B cell (primary cell): ENCODE data around the gene FRMPD2. TPM values are rescaled to one million over a fixed set of nuclear protein-coding genes. Genes with fewer than 3 reads are reported as not detected.
"Not testable (repeated sequence)": the region's sequence is repeated elsewhere in the genome, so short reads cannot be mapped to it uniquely, and the experiment has no call there.

Experiments
- ATAC-seq: fragments of 200-7000 bp; cut with Tn5 transposase; one replicate; pipeline ENCODE4 v1.10.0; 2021; ENCODE audit warnings: low read depth, mild to moderate bottlenecking, moderate number of reproducible peaks, moderate library complexity
- CTCF ChIA-PET: fragments of 350-600 bp; sonication (Branson Sonifier 250); formaldehyde crosslinking; loops from one replicate; lab custom pipeline; 2021; ENCODE audit warnings: antibody characterized with exemption, inconsistent platforms; lab: Charles Lee
- POLR2A ChIA-PET: fragments of 350-600 bp; sonication (Branson Sonifier 250); formaldehyde crosslinking; loops from one replicate; lab custom pipeline; 2021; ENCODE audit warnings: antibody characterized with exemption; lab: Charles Lee
- DNase-seq: peaks from one replicate; pipeline ENCODE4 v3.0.0; 2013
- H2AFZ ChIP-seq: 2 replicates; pipeline ENCODE4 v1.6.1; 2012; ENCODE audit warnings: mild to moderate bottlenecking, low read depth, low read length; ENCODE audit not compliant: insufficient read depth, poor library complexity, severe bottlenecking
- H3K27ac ChIP-seq, 2 donors: 1 replicate in 1 of 2; 2 replicates in 1 of 2; pipeline ENCODE4 v1.5.1; 2012 to 2013; ENCODE audit warnings: low read length in 2 of 2, mild to moderate bottlenecking in 2 of 2, moderate library complexity in 1 of 2
- H3K27me3 ChIP-seq, 4 experiments: fragments of 200-600 bp in 1 of 4; sonication (generic) in 1 of 4; replicated peaks in 1 of 4; 1 replicate in 2 of 4; 2 replicates in 2 of 4; pipeline versions ENCODE4 v1.6.1 to v1.7.0; 2013 to 2016; ENCODE audit warnings: low read length in 3 of 4, mild to moderate bottlenecking in 2 of 4, mixed read lengths in 1 of 4, moderate library complexity in 1 of 4; ENCODE audit not compliant: insufficient read depth in 4 of 4, control insufficient read depth in 3 of 4; ENCODE audit errors: control extremely low read depth in 1 of 4
- H3K36me3 ChIP-seq, 2 experiments: replicated peaks in 1 of 2; 1 replicate in 1 of 2; 2 replicates in 1 of 2; pipeline versions ENCODE4 v1.6.1 to v1.7.1; 2013; ENCODE audit warnings: low read length in 1 of 2; ENCODE audit not compliant: insufficient read depth in 2 of 2, control insufficient read depth in 1 of 2; ENCODE audit errors: control extremely low read depth in 1 of 2, extremely low read depth in 1 of 2
- H3K4me1 ChIP-seq, 2 donors: fragments of 200-600 bp in 1 of 2; sonication (generic) in 1 of 2; 1 replicate in 1 of 2; 2 replicates in 1 of 2; pipeline versions ENCODE4 v1.5.1 to v1.6.1; 2013 to 2017; ENCODE audit warnings: low read length in 2 of 2; ENCODE audit not compliant: control insufficient read depth in 2 of 2, insufficient read depth in 2 of 2
- H3K4me2 ChIP-seq: replicated peaks from 2 replicates; pipeline ENCODE3; 2012; ENCODE audit warnings: mild to moderate bottlenecking, low read depth, low read length; ENCODE audit not compliant: poor library complexity, severe bottlenecking
- H3K4me3 ChIP-seq, 5 experiments: fragments of 200-600 bp in 1 of 5; sonication (generic) in 1 of 5; 1 replicate in 3 of 5; 2 replicates in 2 of 5; pipeline versions ENCODE4 v1.5.1 to v1.7.0; 2011 to 2016; ENCODE audit warnings: low read length in 4 of 5, mild to moderate bottlenecking in 4 of 5, low read depth in 2 of 5, control low read depth in 1 of 5, moderate library complexity in 1 of 5; ENCODE audit not compliant: insufficient read depth in 1 of 5; ENCODE audit errors: control extremely low read depth in 1 of 5, extremely low read depth in 1 of 5
- H3K79me2 ChIP-seq: fragments of 200-600 bp; sonication (generic); one replicate; pipeline ENCODE4 v1.6.0; 2016; ENCODE audit warnings: low read length; ENCODE audit not compliant: control insufficient read depth, insufficient read depth
- H3K9ac ChIP-seq: fragments of 200-600 bp; sonication (generic); 2 replicates; pipeline ENCODE4 v1.6.1; 2017; ENCODE audit warnings: mild to moderate bottlenecking, low read length, moderate library complexity
- H3K9me3 ChIP-seq, 3 donors: one replicate each; pipeline versions ENCODE4 v1.6.1 to v1.7.1; 2013; ENCODE audit warnings: low read length in 2 of 3; ENCODE audit not compliant: control insufficient read depth in 2 of 3, insufficient read depth in 1 of 3; ENCODE audit errors: control extremely low read depth in 1 of 3
- H4K20me1 ChIP-seq: 2 replicates; pipeline ENCODE4 v1.6.0; 2012; ENCODE audit warnings: mild to moderate bottlenecking, low read length; ENCODE audit not compliant: insufficient read depth, control insufficient read depth, poor library complexity, severe bottlenecking
- H3K27ac Mint-ChIP-seq: one replicate; pipeline ENCODE4 v1.8.0; 2021; ENCODE audit warnings: mixed read lengths
- H3K27me3 Mint-ChIP-seq: one replicate; pipeline ENCODE4 v1.8.0; 2021; ENCODE audit warnings: mixed read lengths
- H3K4me1 Mint-ChIP-seq: one replicate; pipeline ENCODE4 v1.8.0; 2021; ENCODE audit warnings: mixed read lengths
- H3K4me3 Mint-ChIP-seq: one replicate; pipeline ENCODE4 v1.8.0; 2021; ENCODE audit warnings: mixed read lengths
- H3K9me3 Mint-ChIP-seq: one replicate; pipeline ENCODE4 v1.8.0; 2022; ENCODE audit warnings: mixed read lengths; ENCODE audit not compliant: insufficient read depth
- EZH2 ChIP-seq: IDR thresholded peaks from 2 replicates; pipeline ENCODE4 v1.6.1; 2012; ENCODE audit warnings: borderline replicate concordance, low read depth, mild to moderate bottlenecking, moderate library complexity, low read length; ENCODE audit not compliant: insufficient read depth, poor library complexity, severe bottlenecking
- WGBS: methylation state at CpG from one replicate; pipeline ENCODE4 v1.1.5; 2013; ENCODE audit warnings: missing lambda C conversion rate; ENCODE audit not compliant: insufficient coverage; 5-methylcytosine and 5-hydroxymethylcytosine counted together
- intact Hi-C: fragments of 100-400 bp; cut with micrococcal nuclease; formaldehyde crosslinking; loops from one replicate; pipeline ENCODE4 v1.10.0; 2022
- polyA plus RNA-seq: library from polyadenylated mRNA; depleted of rRNA; stranded (reverse); fragments of >200 nt; gene quantifications from 2 replicates; pipeline ENCODE4 v1.2.3, GENCODE V29; 2012
- total RNA-seq, 2 donors: library from RNA; stranded (reverse); fragments of 120-200 nt in 1 of 2; gene quantifications; 1 replicate in 1 of 2; 2 replicates in 1 of 2; pipeline versions ENCODE4 v1.2.3 to v1.2.4, GENCODE V29; 2013 to 2022

Gene FRMPD2
- total and polyA plus RNA-seq, 2 donors (not counting 1 experiment from before 2014, with no cell fraction given): not detected

- H3K4me1 ChIP-seq: no peaks in the 10 kb centered on the region
- Mint-ChIP-seq H3K27ac (no peak overlapping the region), H3K9me3 (no peaks in the 10 kb centered on the region), H3K4me1 (no peaks in the 10 kb centered on the region), H3K4me3 (no peak overlapping the region), H3K27me3 (peaks cover 60% of the 10 kb centered on the region)
- ChIA-PET CTCF (no interaction called here), POLR2A (no interaction called here)
- H2AFZ ChIP-seq: no peak overlapping the region
- no peak overlapping the region for H3K9ac ChIP-seq
- H3K36me3 ChIP-seq: no peaks in the 10 kb centered on the region
- no peaks in the 10 kb centered on the region for H3K9me3 ChIP-seq
- no peak overlapping the region for H3K4me3 ChIP-seq
- TF ChIP-seq EZH2: no peak
- intact Hi-C loops: no loop called here
- no peaks in the 10 kb centered on the region for H3K79me2 ChIP-seq
- no peak overlapping the region for H3K27ac ChIP-seq
- no peak overlapping the region for H3K4me2 ChIP-seq
- no peak for ATAC-seq
- no peak for DNase-seq
- no peaks in the 10 kb centered on the region for H4K20me1 ChIP-seq
- H3K27me3 ChIP-seq: peaks cover 0 to 15% (median 0%) of the 10 kb centered on the region in 4 experiments
Measured at GRCh38 chr10:48221814-48222213, 52.7 kb downstream of the FRMPD2 start.

- H4K20me1 ChIP-seq, DNase-seq, ATAC-seq, H3K4me3 Mint-ChIP-seq, H3K9me3 ChIP-seq, CTCF ChIA-PET, H3K4me2 ChIP-seq, H3K4me1 Mint-ChIP-seq, H3K4me1 ChIP-seq, H3K27ac ChIP-seq, H3K79me2 ChIP-seq, intact Hi-C loops, H3K4me3 ChIP-seq, H3K36me3 ChIP-seq, H3K9me3 Mint-ChIP-seq, H3K9ac ChIP-seq, H2AFZ ChIP-seq, POLR2A ChIA-PET, H3K27ac Mint-ChIP-seq: not testable (repeated sequence)
- peaks cover 0 to 15% (median 0%) of the 10 kb centered on the region in 4 experiments for H3K27me3 ChIP-seq
- WGBS: no CpG with 5 or more reads among the region's 3 CpGs
- peaks cover 60% of the 10 kb centered on the region for H3K27me3 Mint-ChIP-seq
Measured at GRCh38 chr10:48221031-48221430, 53.5 kb downstream of the FRMPD2 start.
